ENCODE data around the gene ALG6. TPM values are rescaled to one million over a fixed set of nuclear protein-coding genes. Genes with fewer than 3 reads are reported as not detected.

Gene ALG6
- total RNA-seq, 2 experiments from 2014 or later = 10.6 to 11.2 TPM

- Histone ChIP-seq H3K4me1 (ENCODE audit: insufficient read depth, low read length) (peaks cover 27% of the 10 kb centered on the region), H3K27me3 (ENCODE audit: control insufficient read depth in 1 of 2, insufficient read depth in 2 of 2, low read length in 2 of 2) (peaks cover 67 to 92% of the 10 kb centered on the region in 2 experiments), H3K27ac (ENCODE audit: low read depth in 1 of 2, low read length in 2 of 2) (no peak overlapping the region), H3K36me3 (ENCODE audit: insufficient read depth, low read length) (no peaks in the 10 kb centered on the region), H3K9me3 (ENCODE audit: control insufficient read depth in 1 of 2, insufficient read depth in 1 of 2, low read length in 2 of 2) (peaks cover 24 to 38% of the 10 kb centered on the region in 2 experiments), H3K4me3 (ENCODE audit: low read length) (no peak overlapping the region)
- TF ChIP-seq, protein P1, sequence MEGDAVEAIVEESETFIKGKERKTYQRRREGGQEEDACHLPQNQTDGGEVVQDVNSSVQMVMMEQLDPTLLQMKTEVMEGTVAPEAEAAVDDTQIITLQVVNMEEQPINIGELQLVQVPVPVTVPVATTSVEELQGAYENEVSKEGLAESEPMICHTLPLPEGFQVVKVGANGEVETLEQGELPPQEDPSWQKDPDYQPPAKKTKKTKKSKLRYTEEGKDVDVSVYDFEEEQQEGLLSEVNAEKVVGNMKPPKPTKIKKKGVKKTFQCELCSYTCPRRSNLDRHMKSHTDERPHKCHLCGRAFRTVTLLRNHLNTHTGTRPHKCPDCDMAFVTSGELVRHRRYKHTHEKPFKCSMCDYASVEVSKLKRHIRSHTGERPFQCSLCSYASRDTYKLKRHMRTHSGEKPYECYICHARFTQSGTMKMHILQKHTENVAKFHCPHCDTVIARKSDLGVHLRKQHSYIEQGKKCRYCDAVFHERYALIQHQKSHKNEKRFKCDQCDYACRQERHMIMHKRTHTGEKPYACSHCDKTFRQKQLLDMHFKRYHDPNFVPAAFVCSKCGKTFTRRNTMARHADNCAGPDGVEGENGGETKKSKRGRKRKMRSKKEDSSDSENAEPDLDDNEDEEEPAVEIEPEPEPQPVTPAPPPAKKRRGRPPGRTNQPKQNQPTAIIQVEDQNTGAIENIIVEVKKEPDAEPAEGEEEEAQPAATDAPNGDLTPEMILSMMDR (IDR thresholded peaks at IDR 0.05) = no peak
- peaks cover 26% of the 10 kb centered on the region for H3K4me1 Mint-ChIP-seq (ENCODE audit: low read depth)
- ChIA-PET POLR2A (no interaction called here), CTCF (no interaction called here)
- DNase-seq = peak in 1 of 14 experiments; percentile 11
- no peak overlapping the region for H3K27ac Mint-ChIP-seq
- H3K36me3 Mint-ChIP-seq (ENCODE audit: low read depth) = peaks cover 5% of the 10 kb centered on the region
- peaks cover 92% of the 10 kb centered on the region for H3K27me3 Mint-ChIP-seq
- ATAC-seq (ENCODE audit: poor library complexity) = no peak
- peak overlapping the region; percentile 5 for H3K4me3 Mint-ChIP-seq
- intact Hi-C loops (cut with DNase I, micrococcal nuclease) = no loop called here
- H3K9me3 Mint-ChIP-seq = peaks cover 3% of the 10 kb centered on the region
These were observed 37.0 kb upstream of the ALG6 start for GRCh38 chr1:63330331-63330916.

GRCh38 chr1:63342402-63342801, 25.0 kb upstream of the ALG6 start:
- POLR2A ChIA-PET = no interaction called here
- Mint-ChIP-seq H3K36me3 (ENCODE audit: low read depth) (no peaks in the 10 kb centered on the region), H3K27ac (no peak overlapping the region), H3K27me3 (peaks cover 42% of the 10 kb centered on the region), H3K9me3 (no peaks in the 10 kb centered on the region), H3K4me1 (ENCODE audit: low read depth) (no peaks in the 10 kb centered on the region), H3K4me3 (no peak overlapping the region)
- ATAC-seq (ENCODE audit: poor library complexity) = no peak
- no peak for DNase-seq
- no peak overlapping the region for H3K27ac ChIP-seq (ENCODE audit: low read depth in 1 of 2, low read length in 2 of 2)
- intact Hi-C loops (cut with DNase I, micrococcal nuclease) = no loop called here
- TF ChIP-seq, protein P1 (IDR thresholded peaks at IDR 0.05) = no peak
- H3K36me3 ChIP-seq (ENCODE audit: insufficient read depth, low read length) = no peaks in the 10 kb centered on the region
- peaks cover 13 to 14% of the 10 kb centered on the region in 2 experiments for H3K27me3 ChIP-seq (ENCODE audit: control insufficient read depth in 1 of 2, insufficient read depth in 2 of 2, low read length in 2 of 2)
- no peaks in the 10 kb centered on the region for H3K9me3 ChIP-seq (ENCODE audit: control insufficient read depth in 1 of 2, insufficient read depth in 1 of 2, low read length in 2 of 2)
- H3K4me1 ChIP-seq (ENCODE audit: insufficient read depth, low read length) = no peaks in the 10 kb centered on the region
- no peak overlapping the region for H3K4me3 ChIP-seq (ENCODE audit: low read length)
- CTCF ChIA-PET = interaction anchor here (1.5 kb wide), 1 partner anchor 9 kb away, joined by 4 read pairs; no protein-coding TSS in a partner anchor

DNA sequence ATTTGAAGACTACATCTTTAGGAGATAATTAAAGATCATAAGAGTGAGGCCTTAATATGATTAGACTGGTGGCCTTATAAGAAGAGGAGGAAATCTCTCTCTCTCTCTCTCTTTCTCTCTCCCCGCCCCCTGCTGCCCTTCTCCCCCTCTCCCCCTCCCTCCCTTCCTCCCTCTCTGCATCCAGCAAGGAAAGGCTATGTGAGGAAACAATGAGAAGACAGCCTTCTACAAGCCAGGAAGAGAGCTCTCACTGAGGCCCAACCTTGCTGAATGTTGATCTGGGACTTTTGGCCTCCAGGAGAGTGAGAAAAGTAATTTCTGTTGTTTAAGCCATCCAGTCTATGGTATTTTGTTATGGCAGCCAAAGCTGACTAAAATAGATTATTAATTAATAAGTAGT, 23.5 kb upstream of the ALG6 start:
- POLR2A ChIA-PET = no interaction called here
- H3K36me3 Mint-ChIP-seq (ENCODE audit: low read depth) = no peaks in the 10 kb centered on the region
- peaks cover 44% of the 10 kb centered on the region for H3K27me3 Mint-ChIP-seq
- no peaks in the 10 kb centered on the region for H3K9me3 ChIP-seq (ENCODE audit: control insufficient read depth in 1 of 2, insufficient read depth in 1 of 2, low read length in 2 of 2)
- ATAC-seq (ENCODE audit: poor library complexity) (no peak), DNase-seq (no peak)
- H3K4me3 Mint-ChIP-seq = no peak overlapping the region
- TF ChIP-seq, protein P1 (IDR thresholded peaks at IDR 0.05) = no peak
- H3K4me1 Mint-ChIP-seq (ENCODE audit: low read depth) = no peaks in the 10 kb centered on the region
- H3K4me1 ChIP-seq (ENCODE audit: insufficient read depth, low read length) = no peaks in the 10 kb centered on the region
- CTCF ChIA-PET = interaction anchor here (1.6 kb wide), 1 partner anchor 12 kb away, joined by 4 read pairs; no protein-coding TSS in a partner anchor
- no peak overlapping the region for H3K4me3 ChIP-seq (ENCODE audit: low read length)
- no peaks in the 10 kb centered on the region for H3K9me3 Mint-ChIP-seq
- H3K36me3 ChIP-seq (ENCODE audit: insufficient read depth, low read length) = no peaks in the 10 kb centered on the region
- H3K27ac ChIP-seq (ENCODE audit: low read depth in 1 of 2, low read length in 2 of 2) = no peak overlapping the region
- intact Hi-C loops (cut with DNase I, micrococcal nuclease) = loop anchor here in 1 of 2 experiments (2.0 kb wide), 1 partner anchor 75 kb away; no protein-coding TSS in a partner anchor
- H3K27me3 ChIP-seq (ENCODE audit: control insufficient read depth in 1 of 2, insufficient read depth in 2 of 2, low read length in 2 of 2) = peaks cover 14 to 15% of the 10 kb centered on the region in 2 experiments
- no peak overlapping the region for H3K27ac Mint-ChIP-seq

All from CD4-positive, alpha-beta T cell (primary cell).